Effector memory CD8-positive, alpha-beta T cell (primary cell): Measurements from ENCODE around the gene PIK3R3.
A peak's percentile ranks its signal among the peaks of the same experiment; 100 is the strongest.
"Not testable (repeated sequence)": the region's sequence is repeated elsewhere in the genome, so short reads cannot be mapped to it uniquely, and the experiment has no call there.

Experiments
- ATAC-seq: fragments of 150-1000 bp; cut with Tn5 transposase; replicated peaks from 2 replicates; pipeline ENCODE4 v1.10.0; 2021; ENCODE audit warnings: mild to moderate bottlenecking, moderate library complexity
- DNase-seq, 3 experiments: peaks; one replicate each; pipeline ENCODE4 v3.0.0; 2021
- H3K27ac Mint-ChIP-seq, 2 donors: one replicate each; pipeline ENCODE4 v1.8.0; 2022; ENCODE audit warnings: mild to moderate bottlenecking in 2 of 2, mixed read lengths in 2 of 2, moderate library complexity in 2 of 2
- H3K27me3 Mint-ChIP-seq, 2 donors: one replicate each; pipeline ENCODE4 v1.8.0; 2022; ENCODE audit warnings: mixed read lengths in 2 of 2
- H3K36me3 Mint-ChIP-seq: one replicate; pipeline ENCODE4 v1.8.0; 2022; ENCODE audit warnings: mild to moderate bottlenecking, moderate library complexity, mixed read lengths; ENCODE audit not compliant: insufficient read depth
- H3K4me1 Mint-ChIP-seq, 2 donors: one replicate each; pipeline ENCODE4 v1.8.0; 2022; ENCODE audit warnings: low read depth in 2 of 2, mixed read lengths in 2 of 2
- H3K4me3 Mint-ChIP-seq, 2 donors: one replicate each; pipeline ENCODE4 v1.8.0; 2022; ENCODE audit warnings: mild to moderate bottlenecking in 2 of 2, mixed read lengths in 2 of 2, moderate library complexity in 2 of 2
- H3K9me3 Mint-ChIP-seq, 2 donors: one replicate each; pipeline ENCODE4 v1.8.0; 2022; ENCODE audit warnings: mixed read lengths in 2 of 2

PIK3R3 gene

GRCh38 chr1:46112108-46112507 lies 20.3 kb downstream of the PIK3R3 start:
- H3K27me3 Mint-ChIP-seq, result no peaks in the 10 kb centered on the region
- peaks cover 0 to 4% of the 10 kb centered on the region in 2 donors for H3K4me1 Mint-ChIP-seq
- H3K27ac Mint-ChIP-seq, result no peak overlapping the region
- no peaks in the 10 kb centered on the region for H3K36me3 Mint-ChIP-seq
- no peak for ATAC-seq
- DNase-seq, result no peak
- H3K4me3 Mint-ChIP-seq, result no peak overlapping the region
- H3K9me3 Mint-ChIP-seq, result no peaks in the 10 kb centered on the region

GRCh38 chr1:46110521-46110920 lies 21.9 kb downstream of the PIK3R3 start:
- Mint-ChIP-seq H3K4me1 (peaks cover 0 to 4% of the 10 kb centered on the region in 2 donors), H3K4me3 (no peak overlapping the region), H3K9me3 (no peaks in the 10 kb centered on the region), H3K36me3 (no peaks in the 10 kb centered on the region), H3K27ac (no peak overlapping the region), H3K27me3 (no peaks in the 10 kb centered on the region)
- no peak for DNase-seq
- ATAC-seq, result no peak

GRCh38 chr1:46102769-46103476 lies 29.5 kb downstream of the PIK3R3 start:
- Mint-ChIP-seq H3K4me1 (peaks cover 0 to under 1% of the 10 kb centered on the region in 2 donors), H3K36me3 (peaks cover under 1% of the 10 kb centered on the region), H3K9me3 (no peaks in the 10 kb centered on the region), H3K4me3 (no peak overlapping the region), H3K27me3 (no peaks in the 10 kb centered on the region), H3K27ac (no peak overlapping the region)
- no peak for DNase-seq
- ATAC-seq, result no peak

DNA sequence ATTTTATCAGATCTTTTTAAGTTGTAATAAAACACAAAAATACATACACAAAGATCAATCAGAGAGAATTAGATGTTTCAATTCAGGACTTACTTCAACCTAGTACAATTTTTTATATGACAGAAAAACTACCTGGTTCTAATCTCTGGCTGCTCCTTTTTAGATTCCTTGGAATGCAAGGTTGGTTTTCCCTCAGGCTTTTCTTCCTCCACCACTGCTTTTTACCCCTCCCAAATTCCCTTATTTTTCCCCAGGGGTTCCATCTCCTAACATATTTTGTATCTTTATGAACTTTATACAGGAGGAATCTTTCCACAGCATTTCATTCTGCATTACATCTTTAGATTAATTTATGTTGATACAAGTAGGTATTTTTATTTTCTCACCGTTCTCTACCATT lies 33.2 kb downstream of the PIK3R3 start:
- DNase-seq, result no peak
- peaks cover 0 to 1% of the 10 kb centered on the region in 2 donors for H3K9me3 Mint-ChIP-seq
- peaks cover 5% of the 10 kb centered on the region for H3K36me3 Mint-ChIP-seq
- H3K27me3 Mint-ChIP-seq, result no peaks in the 10 kb centered on the region
- no peak for ATAC-seq
- no peak overlapping the region for H3K4me3 Mint-ChIP-seq
- peaks cover 0 to 2% of the 10 kb centered on the region in 2 donors for H3K4me1 Mint-ChIP-seq
- no peak overlapping the region for H3K27ac Mint-ChIP-seq

DNA sequence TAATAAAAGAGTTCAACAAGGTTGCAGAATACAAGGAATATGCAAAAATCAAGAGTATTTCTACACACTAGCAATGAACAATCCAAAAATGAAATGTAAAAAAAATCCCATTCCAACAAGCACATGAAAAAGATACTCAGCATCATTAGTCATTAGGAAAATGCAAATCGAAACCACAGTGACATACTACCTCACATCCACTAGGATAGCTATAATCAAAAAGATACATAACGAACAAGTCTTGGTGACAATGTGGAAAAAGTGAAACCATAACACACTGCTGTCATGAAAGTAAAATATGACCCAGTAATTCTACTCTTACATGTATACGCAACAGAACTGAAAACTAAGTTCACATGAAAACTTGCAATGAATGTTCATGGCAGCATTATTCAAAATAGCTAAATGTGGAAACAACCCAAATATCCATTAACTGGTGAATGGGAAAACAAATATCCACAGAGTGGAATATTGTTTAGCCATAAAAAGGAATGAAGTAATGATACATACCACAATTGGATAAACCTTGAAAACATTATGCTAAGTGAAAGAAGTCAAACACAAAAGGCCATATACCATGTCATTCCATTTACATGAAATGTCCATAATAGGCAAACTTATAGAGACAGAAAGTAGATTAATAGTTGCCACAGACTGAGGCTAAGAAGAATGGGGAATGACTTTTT lies 34.3 kb downstream of the PIK3R3 start:
- no peak overlapping the region for H3K27ac Mint-ChIP-seq
- no peak overlapping the region for H3K4me3 Mint-ChIP-seq
- H3K27me3 Mint-ChIP-seq, result no peaks in the 10 kb centered on the region
- H3K4me1 Mint-ChIP-seq, result peaks cover 0 to 2% of the 10 kb centered on the region in 2 donors
- ATAC-seq, result no peak
- H3K36me3 Mint-ChIP-seq, result peaks cover 5% of the 10 kb centered on the region
- peaks cover 0 to 1% of the 10 kb centered on the region in 2 donors for H3K9me3 Mint-ChIP-seq
- DNase-seq, result no peak

DNA sequence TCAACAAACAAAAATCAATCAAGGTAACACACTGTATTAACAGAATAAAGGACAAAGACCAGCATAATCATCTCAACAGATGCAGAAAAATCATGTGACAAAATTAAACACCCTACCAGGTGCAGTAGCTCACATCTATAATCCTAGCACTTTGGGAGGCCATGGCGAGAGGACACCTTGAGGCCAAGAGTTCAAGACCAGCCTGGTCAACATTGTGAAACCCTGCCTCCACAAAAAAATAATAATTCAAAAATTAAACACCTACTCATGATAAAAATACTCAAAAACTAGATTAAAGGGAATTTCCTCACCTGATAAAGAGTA lies 35.3 kb downstream of the PIK3R3 start:
- Mint-ChIP-seq H3K27ac (no peak overlapping the region), H3K36me3 (peaks cover 5% of the 10 kb centered on the region), H3K9me3 (peaks cover 0 to 1% of the 10 kb centered on the region in 2 donors), H3K4me3 (no peak overlapping the region), H3K4me1 (peaks cover 0 to 2% of the 10 kb centered on the region in 2 donors), H3K27me3 (no peaks in the 10 kb centered on the region)
- DNase-seq (no peak), ATAC-seq (no peak)

DNA sequence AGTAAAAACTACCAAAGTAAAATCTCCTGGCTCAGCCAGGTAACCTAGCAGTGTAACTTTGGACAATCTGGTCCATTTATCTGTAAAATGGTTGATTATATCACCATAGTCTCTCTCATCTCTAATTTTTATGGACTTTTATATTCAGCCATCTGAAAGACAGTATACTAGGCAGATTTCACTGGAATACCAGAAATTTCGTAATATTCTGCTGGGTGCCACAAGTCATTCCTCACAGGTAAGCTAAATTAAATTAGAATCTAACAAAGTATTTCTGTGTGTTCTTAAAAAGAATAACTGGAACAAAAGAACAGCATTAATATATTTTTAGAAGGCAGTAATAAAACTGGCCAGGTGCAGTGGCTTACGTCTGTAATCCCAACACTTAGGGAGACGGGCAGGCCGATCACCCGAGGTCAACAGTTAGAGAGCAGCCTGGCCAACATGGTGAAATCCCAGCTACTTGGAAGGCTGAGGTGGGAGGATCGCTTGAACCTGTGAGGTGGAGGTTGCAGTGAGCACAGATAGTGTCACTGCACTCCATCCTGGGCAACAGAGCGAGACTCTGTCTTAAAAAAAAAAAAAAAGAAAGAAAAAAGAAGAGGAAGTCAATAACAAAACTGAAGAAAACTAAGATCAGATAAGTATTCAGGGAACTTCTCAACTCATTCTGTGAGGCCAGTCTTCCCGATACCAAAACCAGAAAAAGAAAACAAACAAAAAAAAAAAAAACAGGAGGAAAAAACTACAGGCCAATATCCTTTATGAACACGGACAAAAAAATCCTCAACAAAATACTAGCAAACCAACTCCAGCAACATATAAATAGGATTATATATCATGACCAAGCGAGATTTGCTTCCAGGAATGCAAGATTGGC lies 35.9 kb downstream of the PIK3R3 start:
- peak overlapping the region in 1 of 2 donors; percentile 37 for H3K4me3 Mint-ChIP-seq
- ATAC-seq (no peak), DNase-seq (no peak)
- H3K36me3 Mint-ChIP-seq, result peaks cover 5% of the 10 kb centered on the region
- H3K27me3 Mint-ChIP-seq, result no peaks in the 10 kb centered on the region
- H3K4me1 Mint-ChIP-seq, result peaks cover 0 to 2% of the 10 kb centered on the region in 2 donors
- no peak overlapping the region for H3K27ac Mint-ChIP-seq
- peaks cover 0 to 1% of the 10 kb centered on the region in 2 donors for H3K9me3 Mint-ChIP-seq

GRCh38 chr1:46095110-46095509 lies 37.3 kb downstream of the PIK3R3 start:
- not testable (repeated sequence) for H3K9me3 Mint-ChIP-seq, H3K27ac Mint-ChIP-seq, ATAC-seq, H3K36me3 Mint-ChIP-seq, H3K4me1 Mint-ChIP-seq, H3K27me3 Mint-ChIP-seq, DNase-seq, H3K4me3 Mint-ChIP-seq

GRCh38 chr1:46094471-46095005 lies 37.9 kb downstream of the PIK3R3 start:
- Mint-ChIP-seq H3K4me3 (no peak overlapping the region), H3K27me3 (no peaks in the 10 kb centered on the region), H3K9me3 (peaks cover 0 to 1% of the 10 kb centered on the region in 2 donors), H3K36me3 (peaks cover 5% of the 10 kb centered on the region), H3K4me1 (peaks cover 0 to 2% of the 10 kb centered on the region in 2 donors), H3K27ac (no peak overlapping the region)
- ATAC-seq (no peak), DNase-seq (no peak)

GRCh38 chr1:46093832-46094231 lies 38.6 kb downstream of the PIK3R3 start:
- not testable (repeated sequence) for DNase-seq, H3K4me3 Mint-ChIP-seq, H3K36me3 Mint-ChIP-seq, H3K27me3 Mint-ChIP-seq, ATAC-seq, H3K9me3 Mint-ChIP-seq, H3K27ac Mint-ChIP-seq, H3K4me1 Mint-ChIP-seq

GRCh38 chr1:46087891-46088290 lies 44.5 kb downstream of the PIK3R3 start:
- no peaks in the 10 kb centered on the region for H3K27me3 Mint-ChIP-seq
- DNase-seq (no peak), ATAC-seq (no peak)
- H3K27ac Mint-ChIP-seq, result no peak overlapping the region
- no peak overlapping the region for H3K4me3 Mint-ChIP-seq
- no peaks in the 10 kb centered on the region for H3K4me1 Mint-ChIP-seq
- H3K9me3 Mint-ChIP-seq, result no peaks in the 10 kb centered on the region
- no peaks in the 10 kb centered on the region for H3K36me3 Mint-ChIP-seq

GRCh38 chr1:46086576-46086975 lies 45.9 kb downstream of the PIK3R3 start:
- no peaks in the 10 kb centered on the region for H3K27me3 Mint-ChIP-seq
- H3K4me1 Mint-ChIP-seq, result no peaks in the 10 kb centered on the region
- ATAC-seq (no peak), DNase-seq (no peak)
- H3K36me3 Mint-ChIP-seq, result no peaks in the 10 kb centered on the region
- no peaks in the 10 kb centered on the region for H3K9me3 Mint-ChIP-seq
- no peak overlapping the region for H3K4me3 Mint-ChIP-seq
- no peak overlapping the region for H3K27ac Mint-ChIP-seq

- Mint-ChIP-seq H3K27ac (no peak overlapping the region), H3K9me3 (no peaks in the 10 kb centered on the region), H3K4me3 (no peak overlapping the region), H3K36me3 (no peaks in the 10 kb centered on the region), H3K27me3 (no peaks in the 10 kb centered on the region), H3K4me1 (no peaks in the 10 kb centered on the region)
- no peak for ATAC-seq
- DNase-seq, result no peak
Observed at GRCh38 chr1:46084553-46085451, 47.6 kb downstream of the PIK3R3 start.
